G401 (cell line): ENCODE data around the gene SERPINE1. TPM values are rescaled to one million over a fixed set of nuclear protein-coding genes. Genes with fewer than 3 reads are reported as not detected.
A peak's percentile ranks its signal among the peaks of the same experiment; 100 is the strongest.
"Not testable (repeated sequence)": the region's sequence is repeated elsewhere in the genome, so short reads cannot be mapped to it uniquely, and the experiment has no call there.

ENCODE experiments used
- DNase-seq: peaks from one replicate; pipeline ENCODE4 v3.0.0-alpha.2; 2015; ENCODE audit warnings: low spot score
- in situ Hi-C: cut with HindIII; loops from 2 replicates; pipeline ENCODE4 v1.10.0; 2016; ENCODE audit warnings: low sequenced_read_pairs, mixed read lengths
- total RNA-seq: library from RNA; depleted of rRNA; stranded (reverse); fragments of >200 nt; shearing (Covaris generic); gene quantifications from 2 replicates; pipeline ENCODE4 v1.2.3, GENCODE V29; 2014

SERPINE1 gene
- total RNA-seq, 1 experiment from 2014 or later: 113 TPM

DNA sequence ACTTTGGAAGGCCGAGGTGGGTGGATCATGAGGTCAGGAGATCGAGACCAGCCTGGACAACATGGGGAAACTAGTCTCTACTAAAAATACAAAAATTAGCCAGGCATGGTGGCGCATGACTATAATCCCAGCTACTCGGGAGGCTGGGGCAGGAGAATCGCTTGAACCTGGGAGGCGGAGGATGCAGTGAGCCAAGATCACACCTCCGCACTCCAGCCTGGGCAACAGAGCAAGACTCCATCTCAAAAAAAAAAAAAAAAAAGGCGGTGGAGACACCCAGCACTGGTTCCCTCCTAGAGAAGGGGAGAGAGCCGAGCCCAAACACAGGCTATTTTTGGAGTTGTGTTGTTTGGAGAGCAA lies 5.3 kb upstream of the SERPINE1 start:
- in situ Hi-C loops, DNase-seq: not testable (repeated sequence)

- peak; percentile 53 for DNase-seq
- in situ Hi-C loops: no loop called here
Measured at GRCh38 chr7:101121991-101122932, 4.6 kb upstream of the SERPINE1 start.

- DNase-seq: no peak
- in situ Hi-C loops: no loop called here
Measured at GRCh38 chr7:101122933-101123702, 3.8 kb upstream of the SERPINE1 start.

GRCh38 chr7:101123703-101124068 lies 3.2 kb upstream of the SERPINE1 start:
- no peak for DNase-seq
- in situ Hi-C loops: no loop called here

- in situ Hi-C loops: no loop called here
- no peak for DNase-seq
Measured at GRCh38 chr7:101124376-101125056, 2.4 kb upstream of the SERPINE1 start.

- in situ Hi-C loops: no loop called here
Measured at GRCh38 chr7:101125989-101126650, 784 bp upstream of the SERPINE1 start.

GRCh38 chr7:101127460-101128039 lies 646 bp downstream of the SERPINE1 start:
- in situ Hi-C loops: no loop called here
- DNase-seq: no peak

More at GRCh38 chr7:101125989-101126650, 784 bp upstream of the SERPINE1 start:
- no peak for DNase-seq

DNA sequence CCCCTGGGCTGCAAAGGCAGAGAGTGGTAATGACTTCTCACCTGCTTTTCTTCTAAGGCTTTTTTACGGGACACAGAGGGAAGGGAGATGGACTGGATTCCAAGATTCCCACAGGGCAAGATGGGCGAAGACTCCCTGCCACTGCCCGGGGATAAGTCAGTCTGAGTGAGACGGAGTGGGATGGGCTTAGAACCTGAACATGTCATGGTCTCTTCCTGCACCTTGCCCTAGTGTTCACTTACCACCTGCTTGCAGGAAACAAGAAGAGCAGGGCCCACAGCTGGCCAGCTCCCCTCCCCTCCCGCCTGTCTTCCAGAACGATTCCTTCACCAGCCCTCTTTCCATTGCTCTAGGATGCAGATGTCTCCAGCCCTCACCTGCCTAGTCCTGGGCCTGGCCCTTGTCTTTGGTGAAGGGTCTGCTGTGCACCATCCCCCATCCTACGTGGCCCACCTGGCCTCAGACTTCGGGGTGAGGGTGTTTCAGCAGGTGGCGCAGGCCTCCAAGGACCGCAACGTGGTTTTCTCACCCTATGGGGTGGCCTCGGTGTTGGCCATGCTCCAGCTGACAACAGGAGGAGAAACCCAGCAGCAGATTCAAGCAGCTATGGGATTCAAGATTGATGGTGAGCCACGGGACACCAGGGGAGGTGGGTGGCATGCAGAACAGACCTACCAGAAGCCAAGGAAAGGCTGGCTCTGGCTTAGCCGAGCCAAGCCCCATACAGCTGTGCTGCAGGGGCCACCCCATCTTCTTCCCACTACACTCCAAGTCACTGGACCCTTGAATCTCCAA lies 1.3 kb downstream of the SERPINE1 start:
- in situ Hi-C loops: no loop called here
- DNase-seq: no peak

DNA sequence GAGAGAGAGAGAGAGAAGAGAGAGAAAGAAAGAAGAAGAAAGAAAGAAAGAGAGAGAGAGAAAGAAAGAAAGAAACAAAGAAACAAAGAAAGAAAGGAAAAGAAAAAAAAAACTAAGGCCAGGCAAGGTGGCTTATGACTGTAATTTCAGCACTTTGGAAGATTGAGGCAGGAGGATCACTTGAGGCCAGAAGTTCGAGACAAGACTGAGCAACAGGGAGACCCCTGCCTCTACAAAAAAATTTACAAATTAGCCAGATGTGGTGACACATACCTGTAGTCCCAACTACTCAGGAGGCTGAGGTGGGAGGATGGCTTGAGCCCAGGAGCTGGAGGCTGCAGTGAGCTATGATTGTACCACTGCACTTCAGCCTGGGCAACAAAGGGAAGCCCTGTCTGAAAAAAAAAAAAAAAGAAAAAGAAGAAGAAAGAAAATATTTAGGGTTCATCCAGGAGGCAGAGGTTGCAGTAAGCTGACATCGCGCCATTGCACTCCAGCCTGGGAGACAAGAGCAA lies 2.8 kb downstream of the SERPINE1 start:
- in situ Hi-C loops: no loop called here
- no peak for DNase-seq

GRCh38 chr7:101132626-101133600 lies 6.0 kb downstream of the SERPINE1 start:
- DNase-seq, in situ Hi-C loops: not testable (repeated sequence)

- DNase-seq: no peak
- in situ Hi-C loops: no loop called here
Measured at GRCh38 chr7:101133621-101134398, 6.9 kb downstream of the SERPINE1 start.

- DNase-seq: no peak
- in situ Hi-C loops: no loop called here
Measured at GRCh38 chr7:101134399-101134980, 7.6 kb downstream of the SERPINE1 start.

DNA sequence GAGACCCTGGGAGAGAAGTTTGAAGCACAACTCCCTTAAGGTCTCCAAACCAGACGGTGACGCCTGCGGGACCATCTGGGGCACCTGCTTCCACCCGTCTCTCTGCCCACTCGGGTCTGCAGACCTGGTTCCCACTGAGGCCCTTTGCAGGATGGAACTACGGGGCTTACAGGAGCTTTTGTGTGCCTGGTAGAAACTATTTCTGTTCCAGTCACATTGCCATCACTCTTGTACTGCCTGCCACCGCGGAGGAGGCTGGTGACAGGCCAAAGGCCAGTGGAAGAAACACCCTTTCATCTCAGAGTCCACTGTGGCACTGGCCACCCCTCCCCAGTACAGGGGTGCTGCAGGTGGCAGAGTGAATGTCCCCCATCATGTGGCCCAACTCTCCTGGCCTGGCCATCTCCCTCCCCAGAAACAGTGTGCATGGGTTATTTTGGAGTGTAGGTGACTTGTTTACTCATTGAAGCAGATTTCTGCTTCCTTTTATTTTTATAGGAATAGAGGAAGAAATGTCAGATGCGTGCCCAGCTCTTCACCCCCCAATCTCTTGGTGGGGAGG lies 10.8 kb downstream of the SERPINE1 start:
- in situ Hi-C loops: no loop called here
- DNase-seq: no peak

DNA sequence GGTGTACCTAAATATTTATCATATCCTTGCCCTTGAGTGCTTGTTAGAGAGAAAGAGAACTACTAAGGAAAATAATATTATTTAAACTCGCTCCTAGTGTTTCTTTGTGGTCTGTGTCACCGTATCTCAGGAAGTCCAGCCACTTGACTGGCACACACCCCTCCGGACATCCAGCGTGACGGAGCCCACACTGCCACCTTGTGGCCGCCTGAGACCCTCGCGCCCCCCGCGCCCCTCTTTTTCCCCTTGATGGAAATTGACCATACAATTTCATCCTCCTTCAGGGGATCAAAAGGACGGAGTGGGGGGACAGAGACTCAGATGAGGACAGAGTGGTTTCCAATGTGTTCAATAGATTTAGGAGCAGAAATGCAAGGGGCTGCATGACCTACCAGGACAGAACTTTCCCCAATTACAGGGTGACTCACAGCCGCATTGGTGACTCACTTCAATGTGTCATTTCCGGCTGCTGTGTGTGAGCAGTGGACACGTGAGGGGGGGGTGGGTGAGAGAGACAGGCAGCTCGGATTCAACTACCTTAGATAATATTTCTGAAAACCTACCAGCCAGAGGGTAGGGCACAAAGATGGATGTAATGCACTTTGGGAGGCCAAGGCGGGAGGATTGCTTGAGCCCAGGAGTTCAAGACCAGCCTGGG lies 11.4 kb downstream of the SERPINE1 start:
- in situ Hi-C loops: no loop called here
- DNase-seq: peak; percentile 68

GRCh38 chr7:101140339-101140699 lies 13.4 kb downstream of the SERPINE1 start:
- DNase-seq: no peak
- in situ Hi-C loops: no loop called here
